ENCODE results near the gene FLOT1. TPM values are rescaled to one million over a fixed set of nuclear protein-coding genes. Genes with fewer than 3 reads are reported as not detected.

Gene FLOT1
- total and polyA plus RNA-seq, 5 donors from 2014 or later: 25.3 to 63.2 (median 39.8) TPM

GRCh38 chr6:30689985-30690384 is 52.5 kb downstream of the FLOT1 start:
- peak overlapping the region; percentile 80 to 98 (median 97) for H3K27ac Mint-ChIP-seq
- Histone ChIP-seq H3K4me1 (ENCODE audit: control insufficient read depth, insufficient read depth, low read length, poor library complexity, severe bottlenecking) (peaks cover 51% of the 10 kb centered on the region), H3K27me3 (ENCODE audit: control insufficient read depth, insufficient read depth, low read length) (no peaks in the 10 kb centered on the region), H3K36me3 (ENCODE audit: control insufficient read depth, insufficient read depth, low read length) (no peaks in the 10 kb centered on the region), H3K9me3 (ENCODE audit: control insufficient read depth in 2 of 2, low read length in 2 of 2) (no peaks in the 10 kb centered on the region), H3K27ac (ENCODE audit: insufficient read depth, low read length, poor library complexity, severe bottlenecking) (peak overlapping the region; percentile 42), H3K4me3 (ENCODE audit: low read depth, low read length) (peak overlapping the region; percentile 78)
- peaks cover 10% of the 10 kb centered on the region for H3K36me3 Mint-ChIP-seq
- H3K27me3 Mint-ChIP-seq: no peaks in the 10 kb centered on the region
- H3K4me1 Mint-ChIP-seq: peaks cover 11 to 49% (median 36%) of the 10 kb centered on the region in 4 donors
- DNase-seq (no peak), ATAC-seq (ENCODE audit: low read depth in 2 of 2) (no peak)
- peak overlapping the region; percentile 95 to 100 (median 96) for H3K4me3 Mint-ChIP-seq
- peaks cover 0 to 4% (median 0%) of the 10 kb centered on the region in 7 donors for H3K9me3 Mint-ChIP-seq

- H3K36me3 Mint-ChIP-seq: peaks cover 11% of the 10 kb centered on the region
- peaks cover 0 to 5% (median 0%) of the 10 kb centered on the region in 7 donors for H3K9me3 Mint-ChIP-seq
- peaks cover 52% of the 10 kb centered on the region for H3K4me1 ChIP-seq (ENCODE audit: control insufficient read depth, insufficient read depth, low read length, poor library complexity, severe bottlenecking)
- H3K27ac ChIP-seq (ENCODE audit: insufficient read depth, low read length, poor library complexity, severe bottlenecking): peak overlapping the region; percentile 47
- peaks cover 11 to 49% (median 36%) of the 10 kb centered on the region in 4 donors for H3K4me1 Mint-ChIP-seq
- no peaks in the 10 kb centered on the region for H3K27me3 ChIP-seq (ENCODE audit: control insufficient read depth, insufficient read depth, low read length)
- H3K27me3 Mint-ChIP-seq: no peaks in the 10 kb centered on the region
- H3K27ac Mint-ChIP-seq: peak overlapping the region; percentile 92 to 98 (median 97)
- peak overlapping the region; percentile 95 to 100 (median 96) for H3K4me3 Mint-ChIP-seq
- no peaks in the 10 kb centered on the region for H3K36me3 ChIP-seq (ENCODE audit: control insufficient read depth, insufficient read depth, low read length)
- peak in 1 of 3 donors; percentile 36 for DNase-seq
- H3K4me3 ChIP-seq (ENCODE audit: low read depth, low read length): peak overlapping the region; percentile 78
- H3K9me3 ChIP-seq (ENCODE audit: control insufficient read depth in 2 of 2, low read length in 2 of 2): no peaks in the 10 kb centered on the region
- no peak for ATAC-seq (ENCODE audit: low read depth in 2 of 2)
These were observed 53.2 kb downstream of the FLOT1 start for GRCh38 chr6:30689022-30689865.

GRCh38 chr6:30688569-30688968 is 53.9 kb downstream of the FLOT1 start:
- Histone ChIP-seq H3K27me3 (ENCODE audit: control insufficient read depth, insufficient read depth, low read length) (no peaks in the 10 kb centered on the region), H3K4me3 (ENCODE audit: low read depth, low read length) (peak overlapping the region; percentile 47), H3K27ac (ENCODE audit: insufficient read depth, low read length, poor library complexity, severe bottlenecking) (peak overlapping the region; percentile 96), H3K9me3 (ENCODE audit: control insufficient read depth in 2 of 2, low read length in 2 of 2) (no peaks in the 10 kb centered on the region), H3K36me3 (ENCODE audit: control insufficient read depth, insufficient read depth, low read length) (no peaks in the 10 kb centered on the region), H3K4me1 (ENCODE audit: control insufficient read depth, insufficient read depth, low read length, poor library complexity, severe bottlenecking) (peaks cover 52% of the 10 kb centered on the region)
- H3K4me3 Mint-ChIP-seq: peak overlapping the region; percentile 95 to 100 (median 96)
- no peaks in the 10 kb centered on the region for H3K27me3 Mint-ChIP-seq
- H3K9me3 Mint-ChIP-seq: peaks cover 0 to 6% (median 0%) of the 10 kb centered on the region in 7 donors
- peaks cover 11 to 49% (median 36%) of the 10 kb centered on the region in 4 donors for H3K4me1 Mint-ChIP-seq
- peaks cover 15% of the 10 kb centered on the region for H3K36me3 Mint-ChIP-seq
- DNase-seq (no peak), ATAC-seq (ENCODE audit: low read depth in 2 of 2) (no peak)
- H3K27ac Mint-ChIP-seq: peak overlapping the region; percentile 92 to 98 (median 97)

- ATAC-seq (ENCODE audit: low read depth in 2 of 2): no peak
- H3K4me3 ChIP-seq (ENCODE audit: low read depth, low read length): peak overlapping the region; percentile 47
- peak overlapping the region; percentile 96 for H3K27ac ChIP-seq (ENCODE audit: insufficient read depth, low read length, poor library complexity, severe bottlenecking)
- H3K36me3 ChIP-seq (ENCODE audit: control insufficient read depth, insufficient read depth, low read length): no peaks in the 10 kb centered on the region
- H3K36me3 Mint-ChIP-seq: peaks cover 19% of the 10 kb centered on the region
- peaks cover 11 to 49% (median 36%) of the 10 kb centered on the region in 4 donors for H3K4me1 Mint-ChIP-seq
- H3K4me1 ChIP-seq (ENCODE audit: control insufficient read depth, insufficient read depth, low read length, poor library complexity, severe bottlenecking): peaks cover 59% of the 10 kb centered on the region
- H3K4me3 Mint-ChIP-seq: peak overlapping the region; percentile 95 to 100 (median 96)
- peak overlapping the region; percentile 92 to 98 (median 97) for H3K27ac Mint-ChIP-seq
- H3K27me3 ChIP-seq (ENCODE audit: control insufficient read depth, insufficient read depth, low read length): no peaks in the 10 kb centered on the region
- H3K9me3 Mint-ChIP-seq: peaks cover 0 to 6% (median 0%) of the 10 kb centered on the region in 7 donors
- H3K9me3 ChIP-seq (ENCODE audit: control insufficient read depth in 2 of 2, low read length in 2 of 2): no peaks in the 10 kb centered on the region
- peaks cover 1% of the 10 kb centered on the region for H3K27me3 Mint-ChIP-seq
- DNase-seq: no peak
These were observed 54.6 kb downstream of the FLOT1 start for GRCh38 chr6:30687659-30688431.

- peak overlapping the region; percentile 92 to 98 (median 97) for H3K27ac Mint-ChIP-seq
- DNase-seq: peak; percentile 45 to 88 (median 82)
- H3K4me3 Mint-ChIP-seq: peak overlapping the region; percentile 95 to 100 (median 96)
- H3K36me3 Mint-ChIP-seq: peaks cover 25% of the 10 kb centered on the region
- peak overlapping the region; percentile 96 for H3K27ac ChIP-seq (ENCODE audit: insufficient read depth, low read length, poor library complexity, severe bottlenecking)
- no peaks in the 10 kb centered on the region for H3K36me3 ChIP-seq (ENCODE audit: control insufficient read depth, insufficient read depth, low read length)
- H3K27me3 ChIP-seq (ENCODE audit: control insufficient read depth, insufficient read depth, low read length): no peaks in the 10 kb centered on the region
- H3K4me1 ChIP-seq (ENCODE audit: control insufficient read depth, insufficient read depth, low read length, poor library complexity, severe bottlenecking): peaks cover 67% of the 10 kb centered on the region
- peaks cover 5% of the 10 kb centered on the region for H3K27me3 Mint-ChIP-seq
- peak; percentile 8 to 12 for ATAC-seq (ENCODE audit: low read depth in 2 of 2)
- no peaks in the 10 kb centered on the region for H3K9me3 ChIP-seq (ENCODE audit: control insufficient read depth in 2 of 2, low read length in 2 of 2)
- H3K4me1 Mint-ChIP-seq: peaks cover 11 to 47% (median 33%) of the 10 kb centered on the region in 4 donors
- peak overlapping the region; percentile 26 for H3K4me3 ChIP-seq (ENCODE audit: low read depth, low read length)
- peaks cover 0 to 6% (median 0%) of the 10 kb centered on the region in 7 donors for H3K9me3 Mint-ChIP-seq
These were observed 55.4 kb downstream of the FLOT1 start for GRCh38 chr6:30686908-30687658.

- H3K27ac ChIP-seq (ENCODE audit: insufficient read depth, low read length, poor library complexity, severe bottlenecking): peak within 1 kb of the TSS; percentile 96
- ATAC-seq (ENCODE audit: low read depth in 2 of 2) (peak; percentile 29 to 40), DNase-seq (peak; percentile 67 to 87 (median 82))
- peaks cover 0 to 6% (median 0%) of the 10 kb centered on the region in 7 donors for H3K9me3 Mint-ChIP-seq
- peaks cover 5% of the 10 kb centered on the region for H3K27me3 Mint-ChIP-seq
- peak within 1 kb of the TSS; percentile 95 to 100 (median 96) for H3K4me3 Mint-ChIP-seq
- peaks cover 30% of the 10 kb centered on the region for H3K36me3 Mint-ChIP-seq
- H3K27me3 ChIP-seq (ENCODE audit: control insufficient read depth, insufficient read depth, low read length): no peaks in the 10 kb centered on the region
- peak within 1 kb of the TSS; percentile 98 to 99 (median 98) for H3K27ac Mint-ChIP-seq
- H3K4me3 ChIP-seq (ENCODE audit: low read depth, low read length): peak within 1 kb of the TSS; percentile 97
- H3K4me1 ChIP-seq (ENCODE audit: control insufficient read depth, insufficient read depth, low read length, poor library complexity, severe bottlenecking): peaks cover 74% of the 10 kb centered on the region
- peaks cover 11 to 48% (median 28%) of the 10 kb centered on the region in 4 donors for H3K4me1 Mint-ChIP-seq
- H3K36me3 ChIP-seq (ENCODE audit: control insufficient read depth, insufficient read depth, low read length): no peaks in the 10 kb centered on the region
- no peaks in the 10 kb centered on the region for H3K9me3 ChIP-seq (ENCODE audit: control insufficient read depth in 2 of 2, low read length in 2 of 2)
These were observed 56.2 kb downstream of the FLOT1 start, which contains the start of gene PPP1R18 for GRCh38 chr6:30686009-30686907. TSS of gene PPP1R18 (minus strand) at chr6:30686645. CDS start at chr6:30686018, 627 bp downstream.

All from CD4-positive, CD25-positive, alpha-beta regulatory T cell (primary cell).